Mesothelial cell of epicardium (in vitro differentiated cells): Measurements from ENCODE around the gene TBCD. TPM values are rescaled to one million over a fixed set of nuclear protein-coding genes. Genes with fewer than 3 reads are reported as not detected.
A peak's percentile ranks its signal among the peaks of the same experiment; 100 is the strongest.
"Not testable (repeated sequence)": the region's sequence is repeated elsewhere in the genome, so short reads cannot be mapped to it uniquely, and the experiment has no call there.

ENCODE experiments used
- DNase-seq, 2 experiments: peaks; one replicate each; pipeline ENCODE4 v3.0.0; 2021; ENCODE audit warnings: low spot score in 2 of 2; ENCODE audit not compliant: unreplicated experiment in 2 of 2
- H3K27ac Mint-ChIP-seq: 2 replicates; pipeline ENCODE4 v1.8.0; 2021; ENCODE audit warnings: mixed read lengths
- H3K27me3 Mint-ChIP-seq: 2 replicates; pipeline ENCODE4 v1.8.0; 2021; ENCODE audit warnings: low read depth, mixed read lengths
- H3K36me3 Mint-ChIP-seq: 2 replicates; pipeline ENCODE4 v1.8.0; 2021; ENCODE audit warnings: mixed read lengths
- H3K4me1 Mint-ChIP-seq: 2 replicates; pipeline ENCODE4 v1.8.0; 2021; ENCODE audit warnings: mixed read lengths
- H3K4me3 Mint-ChIP-seq: 2 replicates; pipeline ENCODE4 v1.8.0; 2021; ENCODE audit warnings: mild to moderate bottlenecking, moderate library complexity, mixed read lengths
- H3K9me3 Mint-ChIP-seq: 2 replicates; pipeline ENCODE4 v1.8.0; 2021; ENCODE audit warnings: mixed read lengths
- total RNA-seq: library from RNA; stranded (reverse); gene quantifications from 3 replicates; pipeline ENCODE4 v1.2.1, GENCODE V29; 2021
- TF ChIP-seq, protein P1 (sequence below): fragments of 200-600 bp; sonication (generic); IDR thresholded peaks from one replicate; pipeline ENCODE4 v1.5.0; 2021; ENCODE audit warnings: antibody characterized with exemption; ENCODE audit not compliant: unreplicated experiment

TBCD gene
- total RNA-seq, 1 donor from 2014 or later: 117 TPM

DNA sequence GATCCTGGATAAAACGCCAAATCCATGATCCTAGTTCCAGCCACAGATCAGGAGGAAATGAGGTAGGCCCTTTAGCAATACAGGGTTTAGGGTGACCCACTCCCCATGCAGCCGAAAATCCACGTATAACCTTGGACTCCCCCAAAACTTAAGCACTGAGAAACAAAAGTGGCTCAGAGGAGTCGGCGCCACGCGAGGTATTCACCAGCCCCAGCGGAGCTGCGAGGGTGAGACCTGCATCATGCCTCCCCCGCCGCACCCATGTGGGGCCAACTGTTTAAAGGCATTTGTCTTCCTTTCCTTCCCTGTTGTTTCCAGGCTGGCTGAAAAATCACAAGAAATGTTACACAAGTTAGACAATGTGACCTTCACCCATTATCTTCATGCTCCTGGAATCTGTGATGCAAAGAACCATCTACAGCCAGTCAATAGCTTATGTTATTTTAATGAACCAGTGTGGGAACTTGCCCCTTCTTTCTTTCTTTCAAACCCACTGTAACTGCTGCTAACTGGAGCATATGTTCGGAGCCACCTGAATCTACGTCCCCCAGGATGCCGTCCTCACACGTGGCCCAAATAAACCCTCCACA, 229.4 kb downstream of the TBCD start:
- no peak for DNase-seq
- no peak overlapping the region for H3K27ac Mint-ChIP-seq
- no peaks in the 10 kb centered on the region for H3K36me3 Mint-ChIP-seq
- H3K4me3 Mint-ChIP-seq: no peak overlapping the region
- H3K4me1 Mint-ChIP-seq: peaks cover 10% of the 10 kb centered on the region
- TF ChIP-seq, protein P1, sequence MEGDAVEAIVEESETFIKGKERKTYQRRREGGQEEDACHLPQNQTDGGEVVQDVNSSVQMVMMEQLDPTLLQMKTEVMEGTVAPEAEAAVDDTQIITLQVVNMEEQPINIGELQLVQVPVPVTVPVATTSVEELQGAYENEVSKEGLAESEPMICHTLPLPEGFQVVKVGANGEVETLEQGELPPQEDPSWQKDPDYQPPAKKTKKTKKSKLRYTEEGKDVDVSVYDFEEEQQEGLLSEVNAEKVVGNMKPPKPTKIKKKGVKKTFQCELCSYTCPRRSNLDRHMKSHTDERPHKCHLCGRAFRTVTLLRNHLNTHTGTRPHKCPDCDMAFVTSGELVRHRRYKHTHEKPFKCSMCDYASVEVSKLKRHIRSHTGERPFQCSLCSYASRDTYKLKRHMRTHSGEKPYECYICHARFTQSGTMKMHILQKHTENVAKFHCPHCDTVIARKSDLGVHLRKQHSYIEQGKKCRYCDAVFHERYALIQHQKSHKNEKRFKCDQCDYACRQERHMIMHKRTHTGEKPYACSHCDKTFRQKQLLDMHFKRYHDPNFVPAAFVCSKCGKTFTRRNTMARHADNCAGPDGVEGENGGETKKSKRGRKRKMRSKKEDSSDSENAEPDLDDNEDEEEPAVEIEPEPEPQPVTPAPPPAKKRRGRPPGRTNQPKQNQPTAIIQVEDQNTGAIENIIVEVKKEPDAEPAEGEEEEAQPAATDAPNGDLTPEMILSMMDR: no peak
- no peaks in the 10 kb centered on the region for H3K9me3 Mint-ChIP-seq
- H3K27me3 Mint-ChIP-seq: no peaks in the 10 kb centered on the region

DNA sequence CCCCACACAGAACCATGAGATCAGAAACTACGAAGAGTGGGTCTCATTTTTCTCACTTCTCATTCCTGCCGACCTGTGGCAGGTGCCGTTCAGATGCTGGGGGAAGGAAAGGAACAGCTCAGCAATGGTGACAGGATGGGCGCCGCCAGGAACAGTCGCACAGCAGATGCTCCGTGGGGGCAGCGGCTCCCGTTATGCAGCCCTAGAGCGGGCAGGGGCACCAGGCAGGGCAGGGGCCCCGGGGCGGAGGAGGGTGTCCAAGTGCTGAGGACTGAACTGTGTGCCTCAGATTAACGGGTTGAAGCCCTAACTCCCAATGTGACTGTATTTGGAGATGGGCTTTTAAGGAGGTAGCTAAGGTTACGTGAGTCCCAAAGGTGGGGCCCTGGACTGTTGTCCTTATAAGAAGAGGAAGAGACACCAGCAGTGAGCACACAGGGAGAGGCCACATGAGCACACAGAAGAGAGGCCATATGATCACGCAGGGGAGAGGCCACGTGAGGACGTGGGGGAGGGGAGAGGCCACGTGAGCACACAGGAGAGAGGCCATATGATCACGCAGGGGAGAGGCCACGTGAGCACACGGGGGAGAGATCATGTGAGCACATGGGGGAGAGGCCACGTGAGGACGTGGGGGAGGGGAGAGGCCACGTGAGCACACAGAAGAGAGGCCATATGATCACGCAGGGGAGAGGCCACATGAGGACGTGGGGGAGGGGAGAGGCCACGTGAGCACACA, 231.8 kb downstream of the TBCD start:
- Mint-ChIP-seq H3K27me3 (no peaks in the 10 kb centered on the region), H3K4me1 (peaks cover 13% of the 10 kb centered on the region), H3K36me3 (peaks cover 15% of the 10 kb centered on the region), H3K27ac (no peak overlapping the region), H3K9me3 (peaks cover 14% of the 10 kb centered on the region), H3K4me3 (no peak overlapping the region)
- DNase-seq: no peak
- TF ChIP-seq, protein P1: no peak

DNA sequence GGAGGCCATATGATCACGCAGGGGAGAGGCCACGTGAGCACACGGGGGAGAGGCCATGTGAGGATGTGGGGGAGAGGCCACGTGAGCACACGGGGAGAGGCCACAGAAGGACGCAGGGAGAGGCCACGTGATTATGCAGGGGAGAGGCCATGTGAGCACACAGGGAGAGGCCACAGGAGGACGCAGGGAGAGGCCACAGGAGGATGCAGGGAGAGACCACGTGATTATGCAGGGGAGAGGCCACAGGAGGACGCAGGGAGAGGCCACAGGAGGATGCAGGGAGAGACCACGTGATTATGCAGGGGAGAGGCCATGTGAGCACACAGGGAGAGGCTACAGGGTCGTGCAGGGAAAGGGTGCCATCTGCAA, 232.4 kb downstream of the TBCD start:
- H3K27me3 Mint-ChIP-seq, H3K4me3 Mint-ChIP-seq, DNase-seq, H3K27ac Mint-ChIP-seq: not testable (repeated sequence)
- peaks cover 19% of the 10 kb centered on the region for H3K36me3 Mint-ChIP-seq
- peaks cover 13% of the 10 kb centered on the region for H3K4me1 Mint-ChIP-seq
- peaks cover 19% of the 10 kb centered on the region for H3K9me3 Mint-ChIP-seq

DNA sequence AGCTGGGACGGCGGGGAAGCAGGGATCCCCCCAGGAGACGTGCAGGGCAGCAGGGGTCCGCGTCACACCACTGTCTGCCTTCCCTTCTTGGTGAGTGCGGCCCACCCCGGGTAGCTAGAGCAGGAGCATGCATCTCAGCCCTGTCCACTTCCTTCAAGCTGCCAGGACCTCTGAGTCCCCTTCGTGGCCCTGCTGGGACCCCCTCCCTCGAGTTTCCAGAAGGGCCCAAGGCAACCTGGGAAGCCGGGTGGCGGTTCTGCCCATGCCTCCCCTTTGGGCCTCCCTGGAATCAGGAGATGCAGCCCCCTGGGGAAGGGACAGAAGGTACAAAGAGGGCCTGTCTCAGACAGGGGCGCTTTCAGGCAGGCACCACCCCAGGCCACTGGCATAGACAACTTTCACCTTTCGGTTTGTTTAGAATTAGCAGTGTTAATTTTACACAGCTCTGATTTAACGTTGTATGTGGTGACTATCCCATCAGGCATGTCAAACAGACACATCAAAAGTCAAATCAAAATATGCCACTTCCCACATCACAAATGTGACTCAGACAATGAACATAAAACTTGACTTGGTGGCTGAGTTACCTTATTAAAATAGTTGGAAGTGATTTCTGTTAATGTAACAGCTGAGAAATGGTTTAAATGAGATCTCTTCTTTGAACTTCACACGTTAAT, 233.0 kb downstream of the TBCD start:
- TF ChIP-seq, protein P1: no peak
- peaks cover 23% of the 10 kb centered on the region for H3K9me3 Mint-ChIP-seq
- peaks cover 13% of the 10 kb centered on the region for H3K4me1 Mint-ChIP-seq
- H3K27ac Mint-ChIP-seq: peak overlapping the region; percentile 74
- no peak overlapping the region for H3K4me3 Mint-ChIP-seq
- DNase-seq: no peak
- H3K27me3 Mint-ChIP-seq: no peaks in the 10 kb centered on the region
- H3K36me3 Mint-ChIP-seq: peaks cover 21% of the 10 kb centered on the region

DNA sequence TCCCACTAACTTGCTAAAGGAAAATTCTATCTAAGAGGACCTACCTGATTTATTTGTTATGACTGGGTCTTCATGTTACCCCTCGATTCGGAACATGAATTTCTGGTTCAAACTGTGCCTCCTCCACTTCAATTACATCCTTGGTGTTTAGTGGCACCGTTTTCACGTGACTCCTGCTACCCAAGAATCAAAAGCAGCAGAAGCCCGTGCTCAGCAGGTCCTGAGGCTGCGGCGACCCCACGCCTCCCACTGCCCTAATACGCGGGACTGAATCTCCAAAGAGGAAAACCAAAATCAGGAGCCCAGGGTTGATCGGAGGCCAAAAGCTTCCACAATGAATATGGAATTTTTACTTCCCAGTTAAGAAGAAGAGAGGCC, 233.6 kb downstream of the TBCD start:
- DNase-seq: no peak
- no peaks in the 10 kb centered on the region for H3K27me3 Mint-ChIP-seq
- peak overlapping the region; percentile 74 for H3K27ac Mint-ChIP-seq

DNA sequence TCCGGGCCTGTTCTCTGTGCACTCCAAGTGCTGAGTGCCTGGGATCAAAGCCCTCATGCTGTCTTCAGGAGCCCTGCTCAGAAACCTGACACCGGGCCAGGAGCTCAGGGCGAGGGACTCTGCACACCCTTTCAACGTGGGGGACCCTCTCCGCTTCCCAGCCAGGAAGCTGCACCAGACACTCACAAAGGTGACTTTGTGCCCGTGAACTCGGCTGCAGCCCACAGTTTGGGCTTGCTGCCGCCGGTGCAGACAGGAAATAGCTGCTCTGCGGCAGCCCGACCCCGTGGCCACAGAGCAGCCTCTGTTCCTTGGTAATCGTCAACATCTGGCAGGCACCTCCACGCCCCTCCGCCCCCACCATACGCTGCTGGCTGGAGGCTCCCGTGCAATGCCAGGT, 234.1 kb downstream of the TBCD start:
- peaks cover 25% of the 10 kb centered on the region for H3K9me3 Mint-ChIP-seq

More for the DNA sequence above, 233.6 kb downstream of the TBCD start:
- H3K4me1 Mint-ChIP-seq: peaks cover 13% of the 10 kb centered on the region
- peaks cover 25% of the 10 kb centered on the region for H3K9me3 Mint-ChIP-seq
- no peak overlapping the region for H3K4me3 Mint-ChIP-seq
- H3K36me3 Mint-ChIP-seq: peaks cover 24% of the 10 kb centered on the region
- TF ChIP-seq, protein P1: no peak

DNA sequence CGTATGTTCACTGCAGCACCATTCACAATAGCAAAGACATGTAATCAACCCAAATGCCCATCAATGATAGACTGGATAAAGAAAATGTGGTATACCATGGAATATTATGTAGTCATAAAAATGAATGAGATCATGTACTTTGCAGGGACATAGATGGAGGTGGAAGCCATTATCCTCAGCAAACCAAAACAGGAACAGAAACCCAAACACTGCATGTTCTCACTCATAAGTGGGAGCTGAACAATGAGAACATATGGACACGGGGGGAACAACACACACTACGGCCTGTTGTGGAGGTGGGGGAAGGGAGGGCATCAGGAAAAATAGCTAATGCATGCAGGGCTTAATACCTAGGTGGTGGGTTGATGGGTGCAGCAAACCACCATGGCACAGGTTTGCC, 237.2 kb downstream of the TBCD start:
- H3K9me3 Mint-ChIP-seq: peaks cover 53% of the 10 kb centered on the region
- H3K27ac Mint-ChIP-seq, H3K4me3 Mint-ChIP-seq, H3K27me3 Mint-ChIP-seq, DNase-seq: not testable (repeated sequence)
- peaks cover 13% of the 10 kb centered on the region for H3K4me1 Mint-ChIP-seq
- peaks cover 52% of the 10 kb centered on the region for H3K36me3 Mint-ChIP-seq

More for the DNA sequence above, 234.1 kb downstream of the TBCD start:
- peaks cover 13% of the 10 kb centered on the region for H3K4me1 Mint-ChIP-seq
- H3K36me3 Mint-ChIP-seq: peaks cover 28% of the 10 kb centered on the region
- DNase-seq: no peak
- peak overlapping the region; percentile 74 for H3K27ac Mint-ChIP-seq
- TF ChIP-seq, protein P1: no peak
- no peak overlapping the region for H3K4me3 Mint-ChIP-seq
- no peaks in the 10 kb centered on the region for H3K27me3 Mint-ChIP-seq
